BE2C (cell line): ENCODE results near the gene CABLES2.
"Not testable (repeated sequence)": the region's sequence is repeated elsewhere in the genome, so short reads cannot be mapped to it uniquely, and the experiment has no call there.

ENCODE experiments used
- DNase-seq: peaks from one replicate; pipeline ENCODE4 v3.0.0-alpha.2; 2020
- H3K27me3 ChIP-seq: fragments of 250-450 bp; sonication (Bioruptor Pico); 2 replicates; pipeline ENCODE4 v1.5.1; 2020; ENCODE audit warnings: mild to moderate bottlenecking
- H3K36me3 ChIP-seq: fragments of 250-450 bp; sonication (Bioruptor Pico); 2 replicates; pipeline ENCODE4 v1.5.1; 2020; ENCODE audit warnings: mild to moderate bottlenecking
- H3K4me1 ChIP-seq: fragments of 250-450 bp; sonication (Bioruptor Pico); 2 replicates; pipeline ENCODE4 v1.5.1; 2020
- H3K4me3 ChIP-seq: 2 replicates; pipeline ENCODE4 v1.5.1; 2011; ENCODE audit warnings: low read depth, low read length
- H3K9me3 ChIP-seq: fragments of 250-450 bp; sonication (Bioruptor Pico); 2 replicates; pipeline ENCODE4 v1.5.1; 2020
- TF ChIP-seq, protein P1 (sequence below): IDR thresholded peaks from 2 replicates; pipeline ENCODE4 v1.5.1; 2012; ENCODE audit warnings: mild to moderate bottlenecking, low read depth, low read length

CABLES2 gene

DNA sequence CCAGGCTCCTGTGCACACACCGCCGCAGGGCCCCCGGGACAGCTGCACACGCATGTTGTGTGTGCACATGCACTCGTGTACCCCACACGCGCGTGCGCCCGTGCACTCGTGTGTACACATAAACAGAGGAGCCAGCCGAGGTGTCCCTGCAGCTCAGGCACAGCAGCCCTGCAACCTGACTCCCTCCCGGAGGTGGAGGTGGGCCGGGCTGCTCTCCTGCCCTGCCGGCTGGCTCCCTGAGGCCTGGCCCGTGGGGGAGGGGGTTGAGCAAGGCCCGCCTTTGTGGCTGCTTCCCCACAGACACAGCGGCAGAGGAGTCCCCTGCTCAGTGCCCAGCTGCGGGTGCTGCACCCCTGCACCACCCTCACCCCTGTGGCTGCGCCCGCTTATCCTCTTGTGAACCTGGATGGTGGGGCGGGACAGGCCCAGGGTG lies 19.6 kb upstream of the CABLES2 start:
- no peak overlapping the region for H3K4me3 ChIP-seq
- no peaks in the 10 kb centered on the region for H3K27me3 ChIP-seq
- H3K36me3 ChIP-seq = no peaks in the 10 kb centered on the region
- no peaks in the 10 kb centered on the region for H3K9me3 ChIP-seq
- no peak for DNase-seq
- no peaks in the 10 kb centered on the region; the same call in 1 of the 2 replicates for H3K4me1 ChIP-seq
- TF ChIP-seq, protein P1, sequence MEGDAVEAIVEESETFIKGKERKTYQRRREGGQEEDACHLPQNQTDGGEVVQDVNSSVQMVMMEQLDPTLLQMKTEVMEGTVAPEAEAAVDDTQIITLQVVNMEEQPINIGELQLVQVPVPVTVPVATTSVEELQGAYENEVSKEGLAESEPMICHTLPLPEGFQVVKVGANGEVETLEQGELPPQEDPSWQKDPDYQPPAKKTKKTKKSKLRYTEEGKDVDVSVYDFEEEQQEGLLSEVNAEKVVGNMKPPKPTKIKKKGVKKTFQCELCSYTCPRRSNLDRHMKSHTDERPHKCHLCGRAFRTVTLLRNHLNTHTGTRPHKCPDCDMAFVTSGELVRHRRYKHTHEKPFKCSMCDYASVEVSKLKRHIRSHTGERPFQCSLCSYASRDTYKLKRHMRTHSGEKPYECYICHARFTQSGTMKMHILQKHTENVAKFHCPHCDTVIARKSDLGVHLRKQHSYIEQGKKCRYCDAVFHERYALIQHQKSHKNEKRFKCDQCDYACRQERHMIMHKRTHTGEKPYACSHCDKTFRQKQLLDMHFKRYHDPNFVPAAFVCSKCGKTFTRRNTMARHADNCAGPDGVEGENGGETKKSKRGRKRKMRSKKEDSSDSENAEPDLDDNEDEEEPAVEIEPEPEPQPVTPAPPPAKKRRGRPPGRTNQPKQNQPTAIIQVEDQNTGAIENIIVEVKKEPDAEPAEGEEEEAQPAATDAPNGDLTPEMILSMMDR = no peak

DNA sequence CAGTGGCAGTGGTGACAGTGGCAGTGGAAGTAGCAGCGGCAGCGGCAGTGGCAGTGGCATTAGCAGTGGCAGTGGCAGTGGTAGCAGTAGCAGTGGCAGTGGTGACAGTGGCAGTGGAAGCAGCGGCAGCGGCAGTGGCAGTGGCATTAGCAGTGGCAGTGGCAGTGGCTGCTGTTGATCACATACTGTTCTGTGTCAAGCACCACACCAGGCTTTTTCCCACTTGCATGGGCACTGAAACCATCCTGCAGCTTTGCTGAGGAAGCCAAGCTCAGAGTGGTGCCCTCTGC lies 18.9 kb upstream of the CABLES2 start:
- H3K4me3 ChIP-seq, H3K27me3 ChIP-seq: not testable (repeated sequence)

DNA sequence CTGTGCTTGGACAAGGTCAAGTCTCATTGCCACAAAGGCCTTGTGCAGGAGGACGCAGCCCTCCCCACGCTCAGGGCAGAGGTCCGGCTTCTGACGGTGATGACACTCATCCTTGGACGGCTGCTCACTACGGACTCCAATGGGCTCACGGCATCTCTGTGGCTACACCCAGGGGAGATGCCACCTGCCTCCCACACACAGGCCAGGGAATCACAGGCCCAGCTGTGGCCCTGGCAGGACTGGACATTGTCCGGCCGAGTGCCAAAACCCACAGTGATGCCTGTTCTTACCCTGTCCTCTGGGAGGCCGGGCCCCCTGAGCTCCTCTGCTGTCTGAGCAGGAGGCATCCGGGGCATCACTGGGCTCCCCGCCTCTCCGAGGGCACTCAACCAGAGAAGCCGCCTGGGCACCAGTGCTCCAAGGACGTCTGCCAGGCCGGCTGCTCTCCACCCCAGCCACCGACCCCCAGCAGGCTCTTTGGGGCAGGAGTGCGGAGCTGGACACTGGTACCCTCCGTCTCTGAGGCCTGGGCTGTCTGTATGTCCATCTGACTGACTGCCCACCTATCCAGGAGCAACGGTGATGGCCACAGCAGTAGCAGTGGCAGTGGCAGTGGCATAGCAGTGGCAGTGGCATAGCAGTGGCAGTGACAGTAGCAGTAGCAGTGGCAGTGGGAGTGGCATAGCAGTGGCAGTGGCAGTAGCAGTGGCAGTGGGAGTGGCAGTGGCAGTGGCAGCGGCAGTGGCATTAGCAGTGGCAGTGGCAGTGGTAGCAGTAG lies 18.4 kb upstream of the CABLES2 start:
- Histone ChIP-seq H3K4me1 (no peaks in the 10 kb centered on the region; the same call in 1 of the 2 replicates), H3K9me3 (no peaks in the 10 kb centered on the region), H3K27me3 (no peaks in the 10 kb centered on the region), H3K4me3 (no peak overlapping the region), H3K36me3 (no peaks in the 10 kb centered on the region)
- no peak for DNase-seq
- TF ChIP-seq, protein P1 = no peak

More for the DNA sequence above, 18.9 kb upstream of the CABLES2 start:
- H3K9me3 ChIP-seq, H3K4me1 ChIP-seq, DNase-seq, H3K36me3 ChIP-seq: not testable (repeated sequence)

DNA sequence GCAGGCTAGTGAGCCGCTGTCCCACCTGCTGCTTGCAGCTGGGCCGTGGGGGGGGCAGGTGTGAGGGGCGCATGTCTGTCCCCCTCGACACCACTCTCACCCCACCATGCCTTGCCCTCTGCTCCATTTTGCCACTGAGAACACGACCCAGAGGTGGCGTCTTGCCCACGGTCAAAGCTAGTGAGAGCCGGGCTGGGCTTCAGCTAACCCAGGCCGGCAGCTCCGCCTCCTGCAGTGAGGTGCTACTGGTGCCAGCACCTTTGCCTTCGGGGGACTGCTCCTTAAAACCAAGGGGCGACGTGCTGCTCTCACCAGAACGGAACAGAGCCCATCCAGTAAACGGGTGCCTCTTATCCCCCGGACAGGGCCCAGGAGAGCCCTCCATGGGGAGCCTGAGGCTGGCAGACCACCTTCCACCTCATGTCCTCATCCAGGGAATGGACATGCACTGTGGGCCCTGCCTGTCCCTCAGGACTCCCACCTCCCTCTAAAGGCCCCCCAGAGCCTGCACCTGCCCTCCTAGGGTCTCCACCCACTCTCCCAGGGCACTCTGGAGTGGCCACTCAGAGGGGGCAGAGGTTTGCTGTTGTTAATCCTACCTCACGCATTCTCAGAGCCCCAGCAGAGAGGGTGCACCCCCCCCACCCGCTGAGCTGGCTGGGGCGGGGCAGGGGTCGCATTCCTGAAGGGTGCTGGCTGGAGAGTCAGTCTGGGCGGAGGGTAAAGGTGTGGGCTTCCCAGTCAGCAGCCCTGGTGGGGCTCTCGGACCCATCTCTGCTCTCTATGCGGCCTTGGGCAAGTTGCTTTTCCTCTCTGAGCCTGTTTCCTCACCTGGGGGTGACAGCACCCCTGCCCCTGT lies 17.4 kb upstream of the CABLES2 start:
- Histone ChIP-seq H3K4me1 (no peaks in the 10 kb centered on the region; the same call in 1 of the 2 replicates), H3K27me3 (no peaks in the 10 kb centered on the region)
- TF ChIP-seq, protein P1 = no peak

DNA sequence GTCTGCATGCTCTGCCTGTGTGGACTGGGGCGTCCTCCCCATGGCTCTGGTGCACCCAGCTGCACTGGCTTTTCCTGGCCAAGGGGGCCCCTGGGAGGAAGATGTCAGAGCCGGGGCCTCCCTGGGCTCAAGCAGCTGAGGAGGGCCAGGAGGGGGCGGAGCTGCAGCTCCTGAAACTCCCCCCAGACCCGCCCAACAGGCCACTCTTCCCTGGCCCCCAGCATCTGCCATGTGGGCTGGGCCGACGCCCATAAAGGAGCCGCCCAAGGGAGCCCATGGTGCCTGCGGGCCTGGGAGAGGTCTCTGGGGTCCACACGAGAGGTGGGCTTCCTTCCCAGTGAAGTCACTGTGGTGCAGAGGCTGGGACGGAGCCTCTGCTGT lies 16.2 kb upstream of the CABLES2 start:
- TF ChIP-seq, protein P1 = no peak
- no peaks in the 10 kb centered on the region for H3K27me3 ChIP-seq
- no peak for DNase-seq
- H3K4me3 ChIP-seq = no peak overlapping the region
- H3K36me3 ChIP-seq = no peaks in the 10 kb centered on the region
- H3K4me1 ChIP-seq = no peaks in the 10 kb centered on the region; the same call in 1 of the 2 replicates
- H3K9me3 ChIP-seq = no peaks in the 10 kb centered on the region

More for the DNA sequence above, 17.4 kb upstream of the CABLES2 start:
- Histone ChIP-seq H3K36me3 (no peaks in the 10 kb centered on the region), H3K9me3 (no peaks in the 10 kb centered on the region), H3K4me3 (no peak overlapping the region)
- DNase-seq = no peak

DNA sequence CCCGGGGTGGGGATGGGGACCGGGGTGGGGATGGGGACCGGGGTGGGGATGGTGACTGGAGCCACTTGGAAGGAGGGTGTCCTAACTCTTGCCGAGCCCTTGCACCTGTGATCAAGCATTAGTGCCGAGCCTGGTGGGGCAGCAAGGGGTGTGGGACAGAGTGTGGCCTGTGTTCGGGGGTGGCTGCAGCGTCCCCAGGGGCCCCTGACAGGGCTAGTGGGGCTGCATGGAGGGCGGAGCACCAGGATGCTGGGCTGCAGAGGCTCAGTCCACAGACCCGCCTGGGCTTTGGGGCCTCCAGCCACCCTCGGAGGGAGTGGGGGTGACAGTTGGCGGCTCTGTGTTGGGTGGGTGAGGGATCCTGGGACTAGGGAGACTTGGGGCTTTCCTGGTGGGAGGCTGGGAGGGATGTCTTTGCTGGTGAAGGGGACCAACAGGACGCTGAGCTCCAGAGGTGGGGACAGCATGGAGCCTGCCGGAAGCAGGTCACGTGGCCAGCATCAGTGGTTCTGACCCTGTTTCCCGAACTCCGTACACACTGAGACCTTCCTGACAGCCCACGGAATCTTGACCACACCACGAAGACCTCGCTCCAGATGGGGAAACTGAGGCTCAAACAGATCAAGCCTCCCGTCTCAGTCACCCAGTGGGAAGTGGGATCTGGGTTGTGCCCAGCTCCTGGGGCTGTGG lies 15.7 kb upstream of the CABLES2 start:
- TF ChIP-seq, protein P1 = no peak
- Histone ChIP-seq H3K27me3 (no peaks in the 10 kb centered on the region), H3K4me1 (no peaks in the 10 kb centered on the region), H3K4me3 (no peak overlapping the region), H3K9me3 (no peaks in the 10 kb centered on the region), H3K36me3 (no peaks in the 10 kb centered on the region)
- no peak for DNase-seq
